Retinal pigment epithelial cell (primary cell): Measurements from ENCODE around the gene BORCS5.

Experiments used
- DNase-seq: peaks from one replicate; pipeline ENCODE4 v3.0.0-alpha.2; 2010; ENCODE audit warnings: low read depth
- H3K4me3 ChIP-seq: 2 replicates; pipeline ENCODE4 v1.5.1; 2011; ENCODE audit warnings: mild to moderate bottlenecking, low read length, control low read depth, moderate library complexity
- CTCF ChIP-seq: conservative IDR thresholded peaks from 2 replicates; pipeline ENCODE4 v1.5.1; 2011; ENCODE audit warnings: low read depth, low read length, control low read depth, inconsistent platforms

The BORCS5 gene

GRCh38 chr12:12356467-12356895 is 397 bp upstream of the BORCS5 start:
- no peak for DNase-seq
- peak overlapping the region; percentile 88 for H3K4me3 ChIP-seq
- no peak for TF ChIP-seq CTCF

- no peak for TF ChIP-seq CTCF
- peak overlapping the region; percentile 88 for H3K4me3 ChIP-seq
- DNase-seq: peak; percentile 66
Measured at GRCh38 chr12:12357719-12358461, 1.0 kb downstream of the BORCS5 start.

- no peak for DNase-seq
- peak overlapping the region; percentile 88 for H3K4me3 ChIP-seq
- TF ChIP-seq CTCF: no peak
Measured at GRCh38 chr12:12358528-12358927, 1.6 kb downstream of the BORCS5 start.

GRCh38 chr12:12364787-12365445 is 8.0 kb downstream of the BORCS5 start:
- H3K4me3 ChIP-seq: no peak overlapping the region
- no peak for DNase-seq
- no peak for TF ChIP-seq CTCF

GRCh38 chr12:12365446-12365802 is 8.5 kb downstream of the BORCS5 start:
- no peak for DNase-seq
- H3K4me3 ChIP-seq: no peak overlapping the region
- no peak for TF ChIP-seq CTCF

- no peak for DNase-seq
- no peak for TF ChIP-seq CTCF
Measured at GRCh38 chr12:12365931-12366431, 9.1 kb downstream of the BORCS5 start.

More at GRCh38 chr12:12365931-12366431, 9.1 kb downstream of the BORCS5 start:
- H3K4me3 ChIP-seq: no peak overlapping the region
